GM12892 (cell line): ENCODE data around the gene NKAIN2.

Experiments used
- POLR2A ChIP-seq: IDR thresholded peaks from 2 replicates; pipeline ENCODE4 v1.6.1; 2011; ENCODE audit warnings: low read depth, low read length, control low read depth
- POLR2AphosphoS5 ChIP-seq: IDR thresholded peaks from 2 replicates; pipeline ENCODE4 v1.6.1; 2011; ENCODE audit warnings: low read depth, low read length, control low read depth

GRCh38 chr6:124355146-124355545, 551.5 kb downstream of the NKAIN2 start:
- no peak for TF ChIP-seq POLR2AphosphoS5
- no peak for TF ChIP-seq POLR2A
